CD4-positive, alpha-beta T cell (primary cell): ENCODE results near the gene RBM19. TPM values are rescaled to one million over a fixed set of nuclear protein-coding genes. Genes with fewer than 3 reads are reported as not detected.

Experiments used
- ATAC-seq: fragments of 200-7000 bp; cut with Tn5 transposase; one replicate; pipeline ENCODE4 v1.10.0; 2022; ENCODE audit warnings: mild to moderate bottlenecking; ENCODE audit not compliant: poor library complexity
- CTCF ChIA-PET: fragments of 350-600 bp; sonication (Branson Sonifier 250); formaldehyde crosslinking; loops from one replicate; lab custom pipeline; 2021; ENCODE audit warnings: antibody characterized with exemption, inconsistent platforms; lab: Charles Lee
- POLR2A ChIA-PET: fragments of 350-600 bp; sonication (Branson Sonifier 250); formaldehyde crosslinking; loops from one replicate; lab custom pipeline; 2021; ENCODE audit warnings: antibody characterized with exemption, inconsistent platforms; lab: Charles Lee
- DNase-seq, 14 experiments: peaks; one replicate each; pipeline ENCODE4 v3.0.0-alpha.2; 2013 to 2020; ENCODE audit warnings: mixed read lengths in 2 of 14
- H3K27ac ChIP-seq, 2 donors: one replicate each; pipeline versions ENCODE4 v1.5.1 to v1.7.0; 2013; ENCODE audit warnings: low read length in 2 of 2, low read depth in 1 of 2, mild to moderate bottlenecking in 1 of 2
- H3K27me3 ChIP-seq, 2 experiments: 1 replicate in 1 of 2; 2 replicates in 1 of 2; pipeline versions ENCODE4 v1.6.1 to v1.7.0; 2013; ENCODE audit warnings: low read length in 2 of 2, control low read depth in 1 of 2, mild to moderate bottlenecking in 1 of 2, moderate library complexity in 1 of 2; ENCODE audit not compliant: insufficient read depth in 2 of 2, control insufficient read depth in 1 of 2
- H3K36me3 ChIP-seq: one replicate; pipeline ENCODE4 v1.6.1; 2013; ENCODE audit warnings: low read length, control low read depth; ENCODE audit not compliant: insufficient read depth
- H3K4me1 ChIP-seq: one replicate; pipeline ENCODE4 v1.6.1; 2013; ENCODE audit warnings: low read length, control low read depth; ENCODE audit not compliant: insufficient read depth
- H3K4me3 ChIP-seq: one replicate; pipeline ENCODE4 v1.5.1; 2013; ENCODE audit warnings: mild to moderate bottlenecking, low read length, moderate library complexity
- H3K9me3 ChIP-seq, 2 experiments: 1 replicate in 1 of 2; 2 replicates in 1 of 2; pipeline versions ENCODE4 v1.6.1 to v1.7.0; 2013; ENCODE audit warnings: low read length in 2 of 2, mild to moderate bottlenecking in 2 of 2, control low read depth in 1 of 2, moderate library complexity in 1 of 2; ENCODE audit not compliant: control insufficient read depth in 1 of 2, insufficient read depth in 1 of 2
- H3K27ac Mint-ChIP-seq: one replicate; pipeline ENCODE4 v1.8.0; 2020; ENCODE audit warnings: mixed read lengths
- H3K27me3 Mint-ChIP-seq: one replicate; pipeline ENCODE4 v1.8.0; 2021; ENCODE audit warnings: mixed read lengths
- H3K36me3 Mint-ChIP-seq: one replicate; pipeline ENCODE4 v1.8.0; 2021; ENCODE audit warnings: low read depth, mixed read lengths
- H3K4me1 Mint-ChIP-seq: one replicate; pipeline ENCODE4 v1.8.0; 2021; ENCODE audit warnings: low read depth, mixed read lengths
- H3K4me3 Mint-ChIP-seq: one replicate; pipeline ENCODE4 v1.8.0; 2020; ENCODE audit warnings: mild to moderate bottlenecking, mixed read lengths
- H3K9me3 Mint-ChIP-seq: one replicate; pipeline ENCODE4 v1.8.0; 2020; ENCODE audit warnings: mixed read lengths
- intact Hi-C, 2 experiments: fragments of 100-400 bp; cut with DNase I in 1 of 2; cut with micrococcal nuclease in 1 of 2; formaldehyde crosslinking; loops; one replicate each; pipeline versions ENCODE4 v1.15.1 to v1.9.0; 2023 to 2025; cut with DNase I, micrococcal nuclease
- total RNA-seq, 174 experiments: library from RNA in 2 of 174; stranded (reverse) in 2 of 174; gene quantifications; one replicate each; pipeline ENCODE4 v1.2.3 and lab custom pipeline; 2021 to 2026
- TF ChIP-seq, protein P1 (sequence below): fragments of 200-600 bp; IDR thresholded peaks from one replicate; pipeline ENCODE4 v1.8.0; 2022; ENCODE audit warnings: antibody characterized with exemption, mild to moderate bottlenecking

RBM19 gene
- total RNA-seq, 2 experiments from 2014 or later, result 57.1 to 58.5 TPM

GRCh38 chr12:113938471-113938870, 27.7 kb downstream of the RBM19 start:
- Mint-ChIP-seq H3K27me3 (no peaks in the 10 kb centered on the region), H3K27ac (no peak overlapping the region), H3K36me3 (peaks cover 90% of the 10 kb centered on the region), H3K4me1 (no peaks in the 10 kb centered on the region), H3K9me3 (no peaks in the 10 kb centered on the region), H3K4me3 (no peak overlapping the region)
- TF ChIP-seq, protein P1, sequence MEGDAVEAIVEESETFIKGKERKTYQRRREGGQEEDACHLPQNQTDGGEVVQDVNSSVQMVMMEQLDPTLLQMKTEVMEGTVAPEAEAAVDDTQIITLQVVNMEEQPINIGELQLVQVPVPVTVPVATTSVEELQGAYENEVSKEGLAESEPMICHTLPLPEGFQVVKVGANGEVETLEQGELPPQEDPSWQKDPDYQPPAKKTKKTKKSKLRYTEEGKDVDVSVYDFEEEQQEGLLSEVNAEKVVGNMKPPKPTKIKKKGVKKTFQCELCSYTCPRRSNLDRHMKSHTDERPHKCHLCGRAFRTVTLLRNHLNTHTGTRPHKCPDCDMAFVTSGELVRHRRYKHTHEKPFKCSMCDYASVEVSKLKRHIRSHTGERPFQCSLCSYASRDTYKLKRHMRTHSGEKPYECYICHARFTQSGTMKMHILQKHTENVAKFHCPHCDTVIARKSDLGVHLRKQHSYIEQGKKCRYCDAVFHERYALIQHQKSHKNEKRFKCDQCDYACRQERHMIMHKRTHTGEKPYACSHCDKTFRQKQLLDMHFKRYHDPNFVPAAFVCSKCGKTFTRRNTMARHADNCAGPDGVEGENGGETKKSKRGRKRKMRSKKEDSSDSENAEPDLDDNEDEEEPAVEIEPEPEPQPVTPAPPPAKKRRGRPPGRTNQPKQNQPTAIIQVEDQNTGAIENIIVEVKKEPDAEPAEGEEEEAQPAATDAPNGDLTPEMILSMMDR, result no peak
- Histone ChIP-seq H3K4me1 (no peaks in the 10 kb centered on the region), H3K27ac (no peak overlapping the region), H3K4me3 (no peak overlapping the region), H3K27me3 (no peaks in the 10 kb centered on the region), H3K9me3 (peaks cover 0 to 4% of the 10 kb centered on the region in 2 experiments), H3K36me3 (peaks cover 87% of the 10 kb centered on the region)
- ATAC-seq (no peak), DNase-seq (no peak)
- ChIA-PET CTCF (no interaction called here), POLR2A (no interaction called here)
- intact Hi-C loops, result no loop called here

GRCh38 chr12:113936460-113936859, 29.7 kb downstream of the RBM19 start:
- intact Hi-C loops, result no loop called here
- POLR2A ChIA-PET, result no interaction called here

DNA sequence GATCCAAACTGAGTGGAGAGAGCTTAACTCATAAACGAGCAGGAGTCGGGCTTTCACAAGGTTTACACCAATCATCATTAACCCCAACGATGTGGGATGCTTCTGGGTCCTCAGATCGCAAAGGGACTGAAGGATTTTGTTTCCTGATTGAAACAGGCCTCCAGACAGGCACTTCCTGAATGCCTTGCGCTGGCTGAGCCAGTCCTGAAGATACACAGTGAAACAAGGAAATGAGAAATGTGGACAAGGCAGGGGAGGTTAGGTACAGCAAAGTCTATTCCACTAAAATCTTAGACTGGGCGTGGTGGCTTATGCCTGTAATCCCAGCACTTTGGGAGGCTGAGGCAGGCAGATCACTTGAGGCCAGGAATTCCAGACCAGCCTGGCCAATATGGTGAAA, 30.7 kb downstream of the RBM19 start:
- no peak overlapping the region for H3K27ac ChIP-seq
- peaks cover 0 to 4% of the 10 kb centered on the region in 2 experiments for H3K9me3 ChIP-seq
- H3K4me3 ChIP-seq, result no peak overlapping the region
- no peaks in the 10 kb centered on the region for H3K4me1 ChIP-seq
- Mint-ChIP-seq H3K9me3 (no peaks in the 10 kb centered on the region), H3K36me3 (peaks cover 86% of the 10 kb centered on the region), H3K27ac (no peak overlapping the region), H3K4me3 (no peak overlapping the region), H3K27me3 (no peaks in the 10 kb centered on the region), H3K4me1 (no peaks in the 10 kb centered on the region)
- H3K36me3 ChIP-seq, result peaks cover 78% of the 10 kb centered on the region
- DNase-seq, result no peak
- no peaks in the 10 kb centered on the region for H3K27me3 ChIP-seq
- POLR2A ChIA-PET, result no interaction called here
- CTCF ChIA-PET, result no interaction called here
- no peak for ATAC-seq
- intact Hi-C loops, result no loop called here
- TF ChIP-seq, protein P1, result no peak

More at GRCh38 chr12:113936460-113936859, 29.7 kb downstream of the RBM19 start:
- ATAC-seq (no peak), DNase-seq (no peak)
- H3K27me3 ChIP-seq, result no peaks in the 10 kb centered on the region
- no peak overlapping the region for H3K27ac ChIP-seq
- peaks cover 0 to 4% of the 10 kb centered on the region in 2 experiments for H3K9me3 ChIP-seq
- H3K27me3 Mint-ChIP-seq, result no peaks in the 10 kb centered on the region
- no peaks in the 10 kb centered on the region for H3K4me1 Mint-ChIP-seq
- H3K9me3 Mint-ChIP-seq, result no peaks in the 10 kb centered on the region
- H3K27ac Mint-ChIP-seq, result no peak overlapping the region
- no peaks in the 10 kb centered on the region for H3K4me1 ChIP-seq
- no peak overlapping the region for H3K4me3 Mint-ChIP-seq
- peaks cover 87% of the 10 kb centered on the region for H3K36me3 ChIP-seq
- CTCF ChIA-PET, result no interaction called here
- TF ChIP-seq, protein P1, result no peak
- peaks cover 86% of the 10 kb centered on the region for H3K36me3 Mint-ChIP-seq
- H3K4me3 ChIP-seq, result no peak overlapping the region
